Measurements from ENCODE around the gene HMGCLL1.

GRCh38 chr6:55524441-55524840 lies 54.6 kb downstream of the HMGCLL1 start:
- TF ChIP-seq CTCF (IDR thresholded peaks at IDR 0.05) (no peak), EP300 (IDR thresholded peaks at IDR 0.05) (no peak)
